Peyer's patch (tissue), 4 donors: Measurements from ENCODE around the gene GJA3. TPM values are rescaled to one million over a fixed set of nuclear protein-coding genes. Genes with fewer than 3 reads are reported as not detected.
A peak's percentile ranks its signal among the peaks of the same experiment; 100 is the strongest.

Source experiments
- DNase-seq, 3 donors: peaks; one replicate each; pipeline ENCODE4 v3.0.0-alpha.2; 2017 to 2019
- H3K27ac ChIP-seq, 4 donors: fragments of 200-600 bp; sonication (generic); one replicate each; pipeline ENCODE4 v1.5.1; 2016 to 2019
- H3K27me3 ChIP-seq, 2 donors: fragments of 200-600 bp; sonication (generic); one replicate each; pipeline ENCODE4 v1.5.1; 2019
- H3K36me3 ChIP-seq, 3 donors: fragments of 200-600 bp; sonication (generic); one replicate each; pipeline ENCODE4 v1.5.1; 2016 to 2019
- H3K4me1 ChIP-seq, 4 donors: fragments of 200-600 bp; sonication (generic); one replicate each; pipeline ENCODE4 v1.5.1; 2016 to 2019
- H3K4me3 ChIP-seq, 4 donors: fragments of 200-600 bp; sonication (generic); 1 replicate in 3 of 4; 2 replicates in 1 of 4; pipeline ENCODE4 v1.5.1; 2016 to 2019; ENCODE audit warnings: mild to moderate bottlenecking in 1 of 4
- H3K9me3 ChIP-seq, 4 donors: fragments of 200-600 bp; sonication (generic); one replicate each; pipeline ENCODE4 v1.5.1; 2016 to 2019; ENCODE audit warnings: mild to moderate bottlenecking in 1 of 4
- CTCF ChIP-seq, 6 experiments: fragments of 450-650 bp in 4 of 6; fragments of 200-600 bp in 2 of 6; sonication (generic) in 1 of 6; IDR thresholded peaks; one replicate each; pipeline ENCODE4 v1.5.1; 2017 to 2019; ENCODE audit warnings: antibody characterized with exemption in 6 of 6, mild to moderate bottlenecking in 3 of 6, moderate library complexity in 1 of 6
- POLR2A ChIP-seq, 2 donors: fragments of 450-650 bp; IDR thresholded peaks; one replicate each; pipeline ENCODE4 v1.5.1; 2017; ENCODE audit warnings: antibody characterized with exemption in 2 of 2, mild to moderate bottlenecking in 2 of 2, moderate library complexity in 2 of 2
- total RNA-seq, 4 donors: library from RNA; depleted of rRNA; stranded (reverse); fragments of >200 nt; gene quantifications; one replicate each; pipeline ENCODE4 v1.1.0, GENCODE V29; 2016

The GJA3 gene
- total RNA-seq, 4 donors from 2014 or later: not detected

GRCh38 chr13:20192158-20192835, 31.4 kb upstream of the GJA3 start:
- H3K27me3 ChIP-seq: peaks cover 0 to 16% of the 10 kb centered on the region in 2 donors

DNA sequence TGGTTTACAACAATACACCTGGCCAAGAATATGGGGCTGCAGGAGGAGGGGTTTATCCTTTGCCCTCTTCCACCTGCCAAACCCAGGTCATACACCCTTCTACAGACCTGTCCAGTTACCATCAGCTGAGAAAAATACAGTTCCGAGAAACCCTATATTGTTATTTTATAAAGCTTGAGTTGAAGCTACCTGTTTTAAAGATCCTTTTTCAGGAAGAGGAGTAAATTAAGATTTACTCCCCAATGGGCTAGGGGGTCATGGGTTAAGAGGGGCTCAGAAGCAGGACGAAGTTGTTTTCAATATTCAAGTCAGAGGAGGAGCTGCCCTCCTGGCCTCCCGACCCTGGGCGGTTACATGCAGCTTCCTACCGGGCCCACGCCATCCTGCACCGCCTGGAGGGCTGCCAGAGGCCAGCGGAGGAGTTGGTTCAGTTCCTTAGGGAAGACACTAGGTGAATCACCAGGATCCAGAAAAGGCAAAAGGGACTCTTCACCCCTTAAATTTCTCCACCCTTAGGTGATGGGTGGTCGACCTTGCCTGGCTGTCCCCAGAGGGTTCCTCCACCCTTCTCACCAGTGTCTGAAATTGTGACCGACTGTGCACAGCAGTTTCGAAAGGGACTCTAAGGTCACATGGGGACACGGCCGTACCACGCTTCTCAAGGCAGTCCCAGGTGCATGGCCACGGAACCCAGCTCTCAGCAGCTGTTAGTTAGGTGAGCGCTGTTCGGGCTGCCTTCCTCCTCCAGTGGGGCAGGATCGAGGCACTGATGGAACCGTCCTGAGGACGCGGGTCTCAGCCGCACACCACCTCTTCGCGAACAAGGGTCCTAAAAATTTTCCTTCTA, 30.7 kb upstream of the GJA3 start:
- Histone ChIP-seq H3K36me3 (no peaks in the 10 kb centered on the region), H3K27me3 (peaks cover 0 to 16% of the 10 kb centered on the region in 2 donors), H3K4me1 (peaks cover 0 to 19% (median 15%) of the 10 kb centered on the region in 4 donors), H3K4me3 (peak overlapping the region; percentile 35 to 79 (median 62)), H3K27ac (peak overlapping the region in 3 of 4 donors; percentile 20 to 62 (median 59)), H3K9me3 (no peaks in the 10 kb centered on the region)
- peak in 2 of 3 donors; percentile 62 to 69 for DNase-seq
- TF ChIP-seq CTCF (IDR thresholded peaks at IDR 0.05) (peak in 1 of 6 experiments; percentile 1), POLR2A (IDR thresholded peaks at IDR 0.05) (no peak)

More at GRCh38 chr13:20192158-20192835, 31.4 kb upstream of the GJA3 start:
- H3K27ac ChIP-seq: peak overlapping the region in 3 of 4 donors; percentile 20 to 62 (median 59)
- H3K36me3 ChIP-seq: no peaks in the 10 kb centered on the region
- peak overlapping the region; percentile 35 to 79 (median 62) for H3K4me3 ChIP-seq
- no peak for TF ChIP-seq CTCF (IDR thresholded peaks at IDR 0.05)
- peaks cover 0 to 19% (median 15%) of the 10 kb centered on the region in 4 donors for H3K4me1 ChIP-seq
- no peaks in the 10 kb centered on the region for H3K9me3 ChIP-seq
- DNase-seq: peak in 2 of 3 donors; percentile 58 to 68

DNA sequence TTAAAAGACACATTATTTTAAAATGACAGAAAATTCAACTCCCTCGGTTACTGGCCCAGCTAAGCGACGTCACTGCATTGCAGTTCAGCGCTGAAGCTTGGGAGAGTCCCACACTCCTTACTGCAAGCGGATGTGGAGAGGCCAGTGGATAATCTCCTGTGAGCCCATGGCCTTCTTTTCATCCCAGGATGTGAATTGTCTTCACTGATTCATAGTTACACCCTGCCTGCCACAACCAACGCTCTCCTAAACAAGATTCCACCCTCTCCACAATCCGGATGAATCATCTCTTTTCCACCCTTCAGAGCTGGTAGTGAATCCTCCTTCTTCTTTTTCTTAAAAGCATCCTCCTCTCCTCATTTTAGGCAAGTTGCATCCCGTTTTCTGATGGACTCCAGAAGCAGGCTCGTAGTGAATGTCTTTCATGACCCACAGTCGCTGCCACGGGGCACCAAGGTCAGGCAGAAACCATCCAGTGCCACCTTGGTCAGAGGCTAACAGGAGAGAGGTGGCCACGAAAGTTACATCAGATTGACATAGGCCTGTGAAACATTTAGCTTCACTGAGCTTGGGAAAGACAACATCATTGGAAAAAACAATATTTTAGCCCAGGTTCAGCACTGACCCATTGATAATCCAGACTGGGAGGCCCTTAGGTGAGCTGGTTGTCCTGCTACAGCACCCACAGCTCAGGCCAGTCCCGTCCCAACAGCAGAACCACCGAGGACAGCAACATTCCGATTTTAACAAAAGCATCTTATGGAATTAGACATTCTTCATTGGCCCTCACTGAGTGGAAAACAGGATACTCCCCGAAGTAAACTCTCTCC, 29.8 kb upstream of the GJA3 start:
- Histone ChIP-seq H3K27ac (no peak overlapping the region), H3K27me3 (peaks cover 0 to 16% of the 10 kb centered on the region in 2 donors), H3K4me3 (peak overlapping the region in 1 of 4 donors; percentile 77), H3K4me1 (peaks cover 0 to 19% (median 15%) of the 10 kb centered on the region in 4 donors), H3K9me3 (no peaks in the 10 kb centered on the region), H3K36me3 (no peaks in the 10 kb centered on the region)
- no peak for TF ChIP-seq CTCF (IDR thresholded peaks at IDR 0.05)
- no peak for TF ChIP-seq POLR2A (IDR thresholded peaks at IDR 0.05)
- DNase-seq: no peak

DNA sequence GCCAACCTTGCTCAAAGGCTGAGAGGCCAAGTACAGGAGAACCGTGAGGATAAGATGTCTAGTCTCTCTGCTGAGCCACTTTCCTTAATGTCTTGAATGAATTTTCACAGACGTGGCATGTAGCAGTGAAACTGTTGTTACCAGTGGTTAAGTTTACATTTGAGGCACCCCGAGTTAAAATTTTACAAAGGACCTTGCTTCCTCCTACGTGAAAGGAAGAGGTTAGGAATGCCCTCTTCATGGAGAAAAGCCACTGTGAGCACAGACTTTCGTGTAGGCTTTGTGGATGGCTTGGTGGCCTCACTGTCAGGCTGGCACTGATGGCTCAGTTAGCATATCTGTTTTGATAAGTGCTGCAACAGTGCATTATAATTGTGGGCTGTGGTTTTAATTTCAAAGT, 29.2 kb upstream of the GJA3 start:
- Histone ChIP-seq H3K4me3 (no peak overlapping the region), H3K27me3 (peaks cover 0 to 16% of the 10 kb centered on the region in 2 donors), H3K4me1 (peaks cover 0 to 19% (median 15%) of the 10 kb centered on the region in 4 donors), H3K27ac (no peak overlapping the region), H3K9me3 (no peaks in the 10 kb centered on the region), H3K36me3 (no peaks in the 10 kb centered on the region)
- no peak for TF ChIP-seq POLR2A (IDR thresholded peaks at IDR 0.05)
- TF ChIP-seq CTCF (IDR thresholded peaks at IDR 0.05): no peak
- DNase-seq: no peak
